ENCODE data around the gene MEGF11.

DNA sequence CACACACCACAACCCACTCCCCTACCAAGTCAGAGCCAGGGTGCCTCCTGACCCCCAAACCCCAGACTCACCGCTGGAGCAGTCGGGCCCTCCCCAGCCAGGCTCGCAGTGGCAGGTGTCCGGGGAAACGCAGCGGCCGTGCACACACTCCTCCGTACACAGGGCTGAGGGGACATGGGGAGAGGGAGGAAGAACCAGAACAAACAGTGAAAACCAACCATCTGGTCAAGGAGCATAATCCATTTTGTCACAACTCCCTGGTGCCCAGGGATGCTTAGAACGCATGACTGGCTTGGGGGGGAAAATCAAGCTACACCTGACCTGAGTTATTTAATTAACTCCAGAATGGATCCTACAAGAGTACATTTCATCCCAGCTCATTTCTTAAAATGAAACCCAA lies 159.2 kb downstream of the MEGF11 start:
- TF ChIP-seq CTCF (IDR thresholded peaks at IDR 0.05; ENCODE audit: insufficient read depth, low read length, poor library complexity, severe bottlenecking) (no peak), EZH2phosphoT487 (conservative IDR thresholded peaks at IDR 0.05; ENCODE audit: low read length) (no peak)
